Stomach (tissue), 9 donors: ENCODE results near the gene USP28. TPM values are rescaled to one million over a fixed set of nuclear protein-coding genes. Genes with fewer than 3 reads are reported as not detected.

Source experiments
- DNase-seq, 2 donors: peaks; one replicate each; pipeline versions ENCODE4 v3.0.0 to v3.0.0-alpha.2; 2013 to 2019
- H3K27ac ChIP-seq, 5 donors: fragments of 200-600 bp in 4 of 5; sonication (generic) in 4 of 5; one replicate each; pipeline ENCODE4 v1.5.1; 2013 to 2019; ENCODE audit warnings: mild to moderate bottlenecking in 1 of 5, moderate library complexity in 1 of 5
- H3K27me3 ChIP-seq, 3 donors: fragments of 200-600 bp; sonication (generic); one replicate each; pipeline ENCODE4 v1.5.1; 2017 to 2019; ENCODE audit warnings: mixed run types in 1 of 3
- H3K36me3 ChIP-seq, 4 donors: fragments of 200-600 bp; sonication (generic); 1 replicate in 3 of 4; 2 replicates in 1 of 4; pipeline ENCODE4 v1.5.1; 2016 to 2019
- H3K4me1 ChIP-seq, 4 donors: fragments of 200-600 bp; sonication (generic); one replicate each; pipeline ENCODE4 v1.5.1; 2016 to 2019
- H3K4me3 ChIP-seq, 4 donors: fragments of 200-600 bp; sonication (generic) in 3 of 4; one replicate each; pipeline ENCODE4 v1.5.1; 2016 to 2019; ENCODE audit warnings: mild to moderate bottlenecking in 1 of 4
- H3K9me3 ChIP-seq, 4 donors: fragments of 200-600 bp; sonication (generic); one replicate each; pipeline ENCODE4 v1.5.1; 2016 to 2019
- EP300 ChIP-seq: sonication (generic); formaldehyde crosslinking; IDR thresholded peaks from one replicate; pipeline ENCODE4 v1.6.1; 2017; ENCODE audit warnings: antibody characterized with exemption
- POLR2A ChIP-seq, 4 donors: fragments of 450-650 bp; IDR thresholded peaks; one replicate each; pipeline ENCODE4 v1.6.1; 2016; ENCODE audit warnings: antibody characterized with exemption in 4 of 4, control low read depth in 2 of 4, mild to moderate bottlenecking in 1 of 4, moderate library complexity in 1 of 4
- POLR2AphosphoS5 ChIP-seq, 3 donors: sonication (generic); formaldehyde crosslinking; IDR thresholded peaks; one replicate each; pipeline ENCODE4 v1.6.1; 2016; ENCODE audit warnings: antibody characterized with exemption in 3 of 3
- WGBS, 5 donors: extraction: QIAGEN DNeasy Blood & Tissue Kit in 3 of 5; methylation state at CpG; one replicate each; pipeline versions ENCODE4 v1.1.5 to v1.1.7; 2013 to 2018; 5-methylcytosine and 5-hydroxymethylcytosine counted together
- intact Hi-C: fragments of 100-400 bp; cut with DNase I; formaldehyde crosslinking; loops from one replicate; pipeline ENCODE4 v1.15.1; 2023; ENCODE audit warnings: low total_unique reads
- polyA plus RNA-seq, 3 donors: library from polyadenylated mRNA; stranded (reverse); fragments of 200-250 nt; gene quantifications; one replicate each; pipeline ENCODE4 v1.2.3, GENCODE V29; 2013
- total RNA-seq, 5 donors: library from RNA; depleted of rRNA; stranded (reverse); fragments of >200 nt; gene quantifications; one replicate each; pipeline versions ENCODE4 v1.1.0 to v1.2.3, GENCODE V29; 2014 to 2016
- TF ChIP-seq, protein P1 (sequence below), 7 experiments: fragments of 450-650 bp in 4 of 7; fragments of 200-600 bp in 3 of 7; sonication (generic) in 3 of 7; IDR thresholded peaks; one replicate each; pipeline ENCODE4 v1.5.1; 2016 to 2019; ENCODE audit warnings: antibody characterized with exemption in 7 of 7, control low read depth in 2 of 7, mild to moderate bottlenecking in 1 of 7
- donor health status: healthy with polysubstance abuse.
- donor health status: Bipolar disorder and iron deficiency.
- donor health status: healthy.

Gene USP28
- total and polyA plus RNA-seq, 8 donors, result 0.87 to 23.9 (median 8.0) TPM

DNA sequence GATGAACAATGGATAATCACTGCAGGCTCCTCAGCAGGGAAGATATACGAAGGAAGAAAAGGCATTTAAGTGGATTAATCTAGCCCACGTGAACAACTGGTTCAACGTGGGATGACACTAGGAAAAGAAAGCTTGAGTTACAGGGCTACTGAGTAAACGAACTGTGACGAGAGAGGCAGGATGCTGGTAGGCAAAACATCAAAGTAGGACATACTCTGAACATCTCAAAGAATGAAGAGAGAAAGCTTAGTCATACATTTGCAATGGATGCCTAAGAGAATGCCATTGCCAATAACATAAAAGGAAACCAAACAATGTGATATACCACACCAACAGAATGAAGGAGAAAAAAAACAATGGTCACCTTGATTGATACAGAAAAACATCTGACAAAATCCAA is 12.9 kb downstream of the USP28 start:
- peaks cover 0 to 8% (median 5%) of the 10 kb centered on the region in 4 donors for H3K4me1 ChIP-seq
- H3K9me3 ChIP-seq, result no peaks in the 10 kb centered on the region
- TF ChIP-seq, protein P1, sequence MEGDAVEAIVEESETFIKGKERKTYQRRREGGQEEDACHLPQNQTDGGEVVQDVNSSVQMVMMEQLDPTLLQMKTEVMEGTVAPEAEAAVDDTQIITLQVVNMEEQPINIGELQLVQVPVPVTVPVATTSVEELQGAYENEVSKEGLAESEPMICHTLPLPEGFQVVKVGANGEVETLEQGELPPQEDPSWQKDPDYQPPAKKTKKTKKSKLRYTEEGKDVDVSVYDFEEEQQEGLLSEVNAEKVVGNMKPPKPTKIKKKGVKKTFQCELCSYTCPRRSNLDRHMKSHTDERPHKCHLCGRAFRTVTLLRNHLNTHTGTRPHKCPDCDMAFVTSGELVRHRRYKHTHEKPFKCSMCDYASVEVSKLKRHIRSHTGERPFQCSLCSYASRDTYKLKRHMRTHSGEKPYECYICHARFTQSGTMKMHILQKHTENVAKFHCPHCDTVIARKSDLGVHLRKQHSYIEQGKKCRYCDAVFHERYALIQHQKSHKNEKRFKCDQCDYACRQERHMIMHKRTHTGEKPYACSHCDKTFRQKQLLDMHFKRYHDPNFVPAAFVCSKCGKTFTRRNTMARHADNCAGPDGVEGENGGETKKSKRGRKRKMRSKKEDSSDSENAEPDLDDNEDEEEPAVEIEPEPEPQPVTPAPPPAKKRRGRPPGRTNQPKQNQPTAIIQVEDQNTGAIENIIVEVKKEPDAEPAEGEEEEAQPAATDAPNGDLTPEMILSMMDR (IDR thresholded peaks at IDR 0.05), result no peak
- TF ChIP-seq POLR2A (IDR thresholded peaks at IDR 0.05), result no peak
- no peak for TF ChIP-seq POLR2AphosphoS5 (IDR thresholded peaks at IDR 0.05)
- TF ChIP-seq EP300, result no peak
- 69 to 77% (median 73%) methylated on average over 5 of the region's 5 CpGs for WGBS, 5 donors
- intact Hi-C loops, result no loop called here
- no peaks in the 10 kb centered on the region for H3K27me3 ChIP-seq
- H3K27ac ChIP-seq, result no peak overlapping the region
- no peak overlapping the region for H3K4me3 ChIP-seq
- no peak for DNase-seq
- H3K36me3 ChIP-seq, result peaks cover 0 to 5% (median 5%) of the 10 kb centered on the region in 4 donors

DNA sequence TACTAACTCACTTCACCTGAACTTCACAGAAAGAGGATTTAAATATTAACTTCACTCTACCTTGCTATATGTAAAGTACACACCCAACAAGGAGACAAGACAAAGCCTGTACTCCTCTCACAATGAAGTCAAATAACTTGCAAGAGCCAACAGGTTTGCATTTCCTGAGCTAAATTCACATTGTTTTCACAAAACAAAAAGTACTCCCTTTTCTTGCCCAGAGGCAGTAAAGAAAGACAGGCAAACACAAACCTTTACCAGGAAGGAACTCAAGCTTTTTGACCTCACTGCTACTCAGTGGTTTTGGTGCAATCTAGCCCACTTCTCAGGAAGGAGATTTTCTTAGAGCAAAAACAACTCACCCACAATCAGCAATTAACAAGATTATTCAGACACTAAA is 15.7 kb downstream of the USP28 start:
- peak in 1 of 2 donors; percentile 24 for DNase-seq
- no peak overlapping the region for H3K27ac ChIP-seq
- no peaks in the 10 kb centered on the region for H3K27me3 ChIP-seq
- intact Hi-C loops, result no loop called here
- TF ChIP-seq POLR2A (IDR thresholded peaks at IDR 0.05) (no peak), POLR2AphosphoS5 (IDR thresholded peaks at IDR 0.05) (no peak), EP300 (no peak)
- TF ChIP-seq, protein P1 (IDR thresholded peaks at IDR 0.05), result no peak
- peaks cover 0 to 5% (median 0%) of the 10 kb centered on the region in 4 donors for H3K36me3 ChIP-seq
- peaks cover 3 to 15% (median 8%) of the 10 kb centered on the region in 4 donors for H3K4me1 ChIP-seq
- H3K4me3 ChIP-seq, result no peak overlapping the region
- no peaks in the 10 kb centered on the region for H3K9me3 ChIP-seq

DNA sequence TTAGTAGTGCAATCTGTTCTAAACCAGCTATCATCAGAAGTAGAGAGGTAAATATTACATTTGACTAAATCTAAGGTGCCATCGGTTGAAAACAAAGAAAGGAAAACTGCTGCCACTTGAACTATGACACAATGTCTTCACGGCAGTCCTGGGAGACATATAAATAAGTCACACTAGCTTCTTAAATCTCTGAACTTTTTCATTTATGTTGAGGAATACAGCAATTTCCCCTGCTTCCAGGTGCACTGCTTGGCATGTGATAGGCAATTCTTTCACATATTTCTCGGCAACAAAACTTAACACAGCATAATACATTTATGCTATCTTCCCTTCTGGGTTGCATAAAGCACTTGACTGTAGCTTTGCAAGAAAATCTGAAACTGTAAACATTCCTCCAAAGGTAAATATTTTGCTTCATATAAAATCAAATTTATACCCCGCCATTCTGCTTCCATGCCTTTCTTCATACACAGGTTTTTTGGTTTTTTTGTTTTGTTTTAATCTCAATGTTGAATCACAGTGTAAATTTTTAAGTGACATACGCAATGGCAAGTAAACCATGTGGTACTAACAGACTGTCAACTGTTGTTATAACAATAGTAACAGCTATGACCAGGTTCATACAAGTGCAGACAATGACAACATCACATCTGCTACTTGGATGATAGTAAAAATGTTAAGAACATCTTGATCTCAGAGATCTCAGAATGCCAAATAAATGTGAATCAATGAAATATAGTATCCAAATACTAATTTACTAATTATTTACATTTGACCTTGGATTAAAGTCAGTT is 18.2 kb downstream of the USP28 start:
- intact Hi-C loops, result no loop called here
- TF ChIP-seq EP300 (no peak), POLR2A (IDR thresholded peaks at IDR 0.05) (no peak), POLR2AphosphoS5 (IDR thresholded peaks at IDR 0.05) (no peak)
- TF ChIP-seq, protein P1 (IDR thresholded peaks at IDR 0.05), result no peak
- peaks cover 2 to 15% (median 9%) of the 10 kb centered on the region in 4 donors for H3K36me3 ChIP-seq
- H3K9me3 ChIP-seq, result no peaks in the 10 kb centered on the region
- H3K4me1 ChIP-seq, result peaks cover 3 to 15% (median 8%) of the 10 kb centered on the region in 4 donors
- no peak overlapping the region for H3K27ac ChIP-seq
- no peak overlapping the region for H3K4me3 ChIP-seq
- no peak for DNase-seq
- WGBS, 5 donors, result 30 to 59% (median 40%) methylated on average over 5 of the region's 5 CpGs
- no peaks in the 10 kb centered on the region for H3K27me3 ChIP-seq

DNA sequence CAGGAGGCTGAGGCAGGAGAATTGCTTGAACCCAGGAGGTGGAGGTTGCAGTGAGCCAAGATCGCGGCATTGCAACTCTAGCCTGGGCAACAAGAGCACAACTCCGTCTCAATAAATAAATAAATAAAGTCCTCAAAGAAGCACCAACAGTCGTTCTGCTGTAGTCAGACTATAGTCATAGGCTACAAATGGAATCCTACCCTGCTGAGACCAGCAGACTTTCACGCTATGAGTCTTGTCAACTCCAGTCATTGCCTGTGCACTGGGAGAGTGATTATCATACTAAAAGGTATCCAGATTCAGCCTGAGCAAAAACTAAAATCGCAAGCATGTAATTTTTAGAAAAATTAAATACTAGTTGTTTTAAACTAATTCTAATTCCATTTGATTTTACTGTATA is 19.6 kb downstream of the USP28 start:
- H3K9me3 ChIP-seq, result no peaks in the 10 kb centered on the region
- peaks cover 11 to 28% (median 23%) of the 10 kb centered on the region in 4 donors for H3K36me3 ChIP-seq
- no peaks in the 10 kb centered on the region for H3K27me3 ChIP-seq
- no peak for DNase-seq
- TF ChIP-seq POLR2A (IDR thresholded peaks at IDR 0.05) (no peak), POLR2AphosphoS5 (IDR thresholded peaks at IDR 0.05) (no peak), EP300 (no peak)
- TF ChIP-seq, protein P1 (IDR thresholded peaks at IDR 0.05), result no peak
- intact Hi-C loops, result no loop called here
- peaks cover 3 to 15% (median 8%) of the 10 kb centered on the region in 4 donors for H3K4me1 ChIP-seq
- H3K4me3 ChIP-seq, result no peak overlapping the region
- no peak overlapping the region for H3K27ac ChIP-seq
- WGBS, 5 donors, result 96 to 99% (median 97%) methylated on average over 6 of the region's 6 CpGs
